ENCODE results near the gene PLEKHA7. TPM values are rescaled to one million over a fixed set of nuclear protein-coding genes. Genes with fewer than 3 reads are reported as not detected.

The PLEKHA7 gene
- total and polyA plus RNA-seq, 2 of the 8 experiments (the other 6 are each of a cell fraction or from before 2014, with no cell fraction given) = 11.4 to 25.6 TPM

- FAIRE-seq = no peak
- Histone ChIP-seq H3K27me3 (replicated peaks in 1 of 4; ENCODE audit: control insufficient read depth in 3 of 4, extremely low read depth in 1 of 4, insufficient read depth in 3 of 4, low read length in 3 of 4) (no peaks in the 10 kb centered on the region), H2BK15ac (ENCODE audit: low read length) (no peak overlapping the region), H2BK5ac (ENCODE audit: low read depth, low read length) (no peak overlapping the region), H2BK120ac (replicated peaks; ENCODE audit: low read depth, low read length) (no peak overlapping the region), H3K4me1 (replicated peaks in 1 of 4; ENCODE audit: control insufficient read depth in 3 of 4, insufficient read depth in 4 of 4, low read length in 3 of 4) (peaks cover 2 to 9% (median 4%) of the 10 kb centered on the region in 4 experiments; a peak in 6 of 7 replicates), H4K20me1 (replicated peaks in 1 of 2; ENCODE audit: control insufficient read depth in 1 of 2, insufficient read depth in 2 of 2, low read length in 2 of 2) (no peaks in the 10 kb centered on the region), H3K79me2 (ENCODE audit: control insufficient read depth in 1 of 2, insufficient read depth in 2 of 2, low read length in 2 of 2) (0 out of 4 replicates have a peak, but pooled peaks cover 0 to 5% of the 10 kb centered on the region in 2 experiments), H3K79me1 (ENCODE audit: low read depth, low read length) (peaks cover 7% of the 10 kb centered on the region; the same call in 1 of the 2 replicates), H3K36me3 (ENCODE audit: control insufficient read depth in 2 of 4, insufficient read depth in 4 of 4, low read length in 3 of 4) (no peaks in the 10 kb centered on the region), H3K23ac (ENCODE audit: insufficient read length) (no peak overlapping the region), H3K9me3 (ENCODE audit: insufficient read depth in 2 of 2, low read depth in 1 of 2, low read length in 1 of 2) (no peaks in the 10 kb centered on the region), H4K91ac (replicated peaks; ENCODE audit: insufficient read length, low read length) (no peak overlapping the region), H3K18ac (ENCODE audit: extremely low read depth, low read length) (no peak overlapping the region), H3K14ac (ENCODE audit: insufficient read length) (no peak overlapping the region), H4K5ac (ENCODE audit: insufficient read length, low read depth, low read length) (no peak overlapping the region), H2BK12ac (ENCODE audit: low read depth, low read length) (no peak overlapping the region), H3K27ac (ENCODE audit: low read depth, low read length) (no peak overlapping the region), H3K9ac (replicated peaks in 1 of 4; ENCODE audit: extremely low read depth in 1 of 4, low read depth in 3 of 4, low read length in 3 of 4) (no peak overlapping the region), H3K4me2 (ENCODE audit: insufficient read depth in 1 of 2, low read depth in 2 of 2, low read length in 2 of 2) (no peak overlapping the region), H2AK5ac (ENCODE audit: low read depth, low read length) (no peak overlapping the region), H3K4me3 (ENCODE audit: extremely low read depth in 1 of 4, insufficient read depth in 2 of 4, low read depth in 3 of 4, low read length in 4 of 4) (no peak overlapping the region), H3K56ac (replicated peaks; ENCODE audit: insufficient read length, low read depth, low read length) (no peak overlapping the region), H3K23me2 (ENCODE audit: low read depth, low read length) (no peaks in the 10 kb centered on the region), H4K8ac (ENCODE audit: extremely low read depth, insufficient read depth, low read length) (no peak overlapping the region), H3K4ac (replicated peaks; ENCODE audit: insufficient read length, low read depth, low read length) (no peak overlapping the region), H2AFZ (ENCODE audit: low read length) (no peak overlapping the region), H2BK20ac (ENCODE audit: low read length) (no peak overlapping the region)
- POLR2A ChIA-PET (ENCODE audit: partially characterized antibody) = no interaction called here
- DNase-seq (ENCODE audit: low read depth in 1 of 2, low spot score in 2 of 2) = no peak
- CTCF ChIA-PET (ENCODE audit: partially characterized antibody) = no interaction called here
- TF ChIP-seq BACH1 (IDR thresholded peaks at IDR 0.05; ENCODE audit: low read length) (no peak), MAX (IDR thresholded peaks at IDR 0.05) (no peak), CBX8 (IDR thresholded peaks at IDR 0.05; ENCODE audit: borderline replicate concordance, low read depth, low read length) (no peak), RFX5 (IDR thresholded peaks at IDR 0.05; ENCODE audit: borderline replicate concordance, low read depth, low read length) (no peak), RBBP5 (IDR thresholded peaks at IDR 0.05; ENCODE audit: borderline replicate concordance, low read depth, low read length) (no peak), SRF (IDR thresholded peaks at IDR 0.05; ENCODE audit: low read depth, low read length) (no peak), ATF3 (IDR thresholded peaks at IDR 0.05; ENCODE audit: insufficient read depth, low read depth, low read length) (no peak), KDM4A (IDR thresholded peaks at IDR 0.05; ENCODE audit: low read depth, low read length, severe bottlenecking) (no peak), POU5F1 (IDR thresholded peaks at IDR 0.05; ENCODE audit: low read depth, low read length) (no peak), ATF2 (IDR thresholded peaks at IDR 0.05; ENCODE audit: low read length) (no peak), POLR2A (IDR thresholded peaks at IDR 0.05; ENCODE audit: control extremely low read depth in 1 of 2, low read depth in 2 of 2, low read length in 2 of 2) (no peak), NRF1 (IDR thresholded peaks at IDR 0.05; ENCODE audit: low read depth, low read length) (no peak), E2F6 (IDR thresholded peaks at IDR 0.05) (no peak)
Measured at GRCh38 chr11:16953663-16954062, 60.6 kb downstream of the PLEKHA7 start.
